ENCODE results near the gene EMC6.

EMC6 gene

DNA sequence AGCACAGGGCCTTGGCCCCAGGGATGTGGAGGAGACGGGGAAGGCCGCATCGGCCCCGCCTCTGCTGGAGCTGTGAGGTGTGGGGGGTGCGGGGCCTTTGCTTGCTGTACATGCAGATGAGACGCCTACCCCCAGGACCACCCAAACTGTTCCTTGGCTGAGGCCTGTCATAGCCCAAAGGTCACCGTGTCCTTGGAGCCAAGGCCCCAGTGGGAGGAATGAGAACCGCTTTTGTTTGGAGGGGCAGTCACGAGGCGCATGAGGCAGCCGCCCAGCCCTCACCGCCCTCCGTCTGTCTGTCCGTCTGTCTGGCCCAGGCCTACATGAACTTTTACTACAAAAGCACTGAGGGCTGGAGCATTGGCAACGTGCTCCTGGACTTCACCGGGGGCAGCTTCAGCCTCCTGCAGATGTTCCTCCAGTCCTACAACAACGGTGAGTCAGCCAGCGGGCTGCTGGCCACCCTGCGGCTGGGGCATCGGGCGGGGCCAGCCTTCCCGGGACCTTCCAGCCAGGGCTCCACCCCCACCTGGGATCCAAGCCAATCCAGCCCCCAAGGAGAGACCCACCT, 9.0 kb upstream of the EMC6 start:
- peak overlapping the region; percentile 92 for H3K27ac ChIP-seq
- ChIA-PET POLR2A (ENCODE audit: low non-redundant PET) (interaction anchor here (0.5 to 1.0 kb wide), 2 partner anchors 23 to 835 kb away, joined by 5 to 6 read pairs; partner anchors contain the start of genes CTNS and SHPK), CTCF (interaction anchor here (0.5 kb wide), 1 partner anchor 832 kb away, joined by 3 read pairs; no protein-coding TSS in a partner anchor)
- TF ChIP-seq, protein P1, sequence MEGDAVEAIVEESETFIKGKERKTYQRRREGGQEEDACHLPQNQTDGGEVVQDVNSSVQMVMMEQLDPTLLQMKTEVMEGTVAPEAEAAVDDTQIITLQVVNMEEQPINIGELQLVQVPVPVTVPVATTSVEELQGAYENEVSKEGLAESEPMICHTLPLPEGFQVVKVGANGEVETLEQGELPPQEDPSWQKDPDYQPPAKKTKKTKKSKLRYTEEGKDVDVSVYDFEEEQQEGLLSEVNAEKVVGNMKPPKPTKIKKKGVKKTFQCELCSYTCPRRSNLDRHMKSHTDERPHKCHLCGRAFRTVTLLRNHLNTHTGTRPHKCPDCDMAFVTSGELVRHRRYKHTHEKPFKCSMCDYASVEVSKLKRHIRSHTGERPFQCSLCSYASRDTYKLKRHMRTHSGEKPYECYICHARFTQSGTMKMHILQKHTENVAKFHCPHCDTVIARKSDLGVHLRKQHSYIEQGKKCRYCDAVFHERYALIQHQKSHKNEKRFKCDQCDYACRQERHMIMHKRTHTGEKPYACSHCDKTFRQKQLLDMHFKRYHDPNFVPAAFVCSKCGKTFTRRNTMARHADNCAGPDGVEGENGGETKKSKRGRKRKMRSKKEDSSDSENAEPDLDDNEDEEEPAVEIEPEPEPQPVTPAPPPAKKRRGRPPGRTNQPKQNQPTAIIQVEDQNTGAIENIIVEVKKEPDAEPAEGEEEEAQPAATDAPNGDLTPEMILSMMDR (conservative IDR thresholded peaks at IDR 0.05; ENCODE audit: low read depth): no peak
- DNase-seq (ENCODE audit: low spot score): peak; percentile 60

DNA sequence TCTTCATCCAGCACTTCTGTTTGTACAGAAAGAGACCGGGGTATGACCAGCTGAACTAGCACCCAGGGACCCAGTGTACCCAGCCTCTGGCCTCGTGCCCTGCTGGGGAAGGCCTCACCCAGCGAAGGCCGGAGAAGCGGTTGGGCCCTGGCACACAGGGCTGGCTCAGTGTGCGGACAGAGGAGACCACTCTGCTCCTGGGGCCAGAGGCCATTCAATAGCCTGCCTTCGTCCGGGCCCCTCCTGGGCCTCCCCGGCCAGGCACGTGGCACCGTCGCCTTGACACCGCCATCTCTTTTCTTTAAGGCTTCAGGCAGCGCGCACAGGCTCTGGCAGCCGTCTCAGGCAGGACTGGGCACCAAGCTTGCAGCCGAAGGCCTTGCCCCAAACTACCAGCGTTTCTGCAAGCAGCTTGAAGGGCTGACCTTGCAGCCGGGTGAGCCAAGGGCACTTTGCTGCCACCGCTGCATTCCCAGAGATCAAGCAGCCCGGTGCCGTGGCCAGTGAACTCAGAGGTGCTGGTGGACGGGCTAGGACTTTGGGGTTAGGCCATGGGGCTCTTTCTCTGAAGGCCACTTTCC, 8.2 kb upstream of the EMC6 start:
- peak overlapping the region; percentile 92 for H3K27ac ChIP-seq
- TF ChIP-seq, protein P1 (conservative IDR thresholded peaks at IDR 0.05; ENCODE audit: low read depth): no peak
- ChIA-PET POLR2A (ENCODE audit: low non-redundant PET) (interaction anchor here (0.6 to 1.0 kb wide), 2 partner anchors 24 to 954 kb away, joined by 3 to 5 read pairs; partner anchors contain the start of genes CTNS and SHPK), CTCF (interaction anchor here (0.5 kb wide), 1 partner anchor 832 kb away, joined by 3 read pairs; no protein-coding TSS in a partner anchor)
- DNase-seq (ENCODE audit: low spot score): no peak

DNA sequence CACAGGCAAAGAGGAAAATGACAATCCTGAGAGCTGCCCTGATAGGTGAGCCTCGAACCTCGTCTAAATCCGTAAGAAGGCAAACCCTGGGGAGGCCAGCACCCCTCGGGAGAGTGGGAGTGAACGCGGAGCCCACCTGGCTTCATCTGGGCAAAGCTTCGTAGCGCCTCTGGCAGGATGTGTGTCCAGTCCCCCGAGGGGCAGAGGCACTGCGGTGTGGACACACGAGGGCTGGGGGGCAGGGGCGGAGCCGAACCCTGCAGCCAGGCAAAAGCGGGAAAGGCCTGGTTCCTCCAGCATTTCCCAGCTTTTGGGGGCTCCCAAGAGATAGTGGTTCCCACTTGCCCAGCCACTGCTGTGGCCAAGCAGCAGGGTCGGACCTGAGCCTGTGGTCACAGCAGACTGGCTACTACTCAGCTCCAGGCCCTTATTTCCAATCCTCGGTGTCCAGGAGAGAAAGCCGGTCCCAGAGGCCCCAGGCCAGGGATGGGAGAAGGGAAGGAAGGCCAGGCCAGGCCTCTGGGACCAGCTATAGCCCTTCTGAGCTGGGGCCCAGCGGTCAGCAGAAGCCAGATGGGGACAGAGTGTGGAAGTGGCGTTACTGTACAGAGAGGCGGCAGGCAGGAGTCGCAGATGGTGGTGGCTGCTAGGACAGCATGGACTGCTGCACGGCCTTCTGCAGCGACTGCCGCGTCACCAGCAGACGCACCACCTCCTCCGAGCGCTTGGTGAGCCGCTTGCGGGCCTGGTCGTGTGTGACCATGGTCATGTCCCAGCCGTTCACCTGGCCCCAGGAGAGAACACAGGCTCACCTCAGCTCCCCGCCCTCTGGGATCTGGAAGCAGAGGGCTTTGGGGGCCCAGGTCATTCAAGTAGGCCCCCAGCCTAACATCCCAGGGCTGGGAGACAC, 5.3 kb upstream of the EMC6 start:
- CTCF ChIA-PET: no interaction called here
- H3K27ac ChIP-seq: peak overlapping the region; percentile 92
- POLR2A ChIA-PET (ENCODE audit: low non-redundant PET): no interaction called here
- no peak for DNase-seq (ENCODE audit: low spot score)
- TF ChIP-seq, protein P1 (conservative IDR thresholded peaks at IDR 0.05; ENCODE audit: low read depth): no peak

DNA sequence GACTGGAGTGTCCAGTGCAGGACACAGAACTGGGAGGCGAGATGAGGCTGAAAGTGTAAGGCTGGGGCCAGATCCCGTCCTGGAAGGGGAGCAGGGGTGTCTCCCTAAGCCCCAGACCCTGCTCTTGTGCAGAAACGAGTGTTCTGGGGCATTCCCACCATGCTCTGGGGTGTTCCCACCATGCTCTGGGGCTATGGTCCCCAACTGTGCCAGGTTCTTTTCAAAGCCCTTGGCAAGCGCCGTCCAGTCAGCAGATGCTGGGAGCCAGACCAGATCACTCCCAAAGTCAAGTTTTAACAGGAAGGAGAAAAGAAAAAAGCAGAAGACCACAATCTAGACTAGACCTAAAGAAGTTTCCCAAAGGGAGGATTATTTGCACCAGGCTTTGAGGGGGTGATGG, 2.8 kb upstream of the EMC6 start:
- TF ChIP-seq, protein P1 (conservative IDR thresholded peaks at IDR 0.05; ENCODE audit: low read depth): no peak
- POLR2A ChIA-PET (ENCODE audit: low non-redundant PET): no interaction called here
- H3K27ac ChIP-seq: peak overlapping the region; percentile 98
- CTCF ChIA-PET: no interaction called here
- DNase-seq (ENCODE audit: low spot score): no peak

DNA sequence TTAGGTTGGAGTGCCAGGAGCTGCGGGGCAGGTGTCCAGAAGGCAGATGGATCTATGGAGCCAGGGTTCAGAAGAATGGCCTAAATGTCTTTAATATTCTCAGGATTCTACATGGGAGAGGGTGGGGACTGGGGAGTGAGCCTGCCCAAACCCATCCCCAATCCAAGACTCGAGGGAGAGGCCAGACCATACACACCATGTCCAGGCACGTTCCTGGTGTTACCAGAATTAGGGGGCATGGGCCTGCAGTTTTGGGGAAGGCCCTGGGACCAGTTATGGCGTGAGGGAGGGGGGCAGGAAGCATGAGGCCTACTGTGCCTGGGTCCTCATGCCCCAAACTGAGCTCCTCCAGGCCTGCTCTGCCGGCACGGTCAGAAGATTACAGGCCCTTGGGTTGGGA, 2.1 kb upstream of the EMC6 start:
- CTCF ChIA-PET: interaction anchor here (0.6 kb wide), 3 partner anchors 115 to 1321 kb away, joined by 4 to 8 read pairs (median 5); partner anchors contain the start of gene CAMTA2
- TF ChIP-seq, protein P1 (conservative IDR thresholded peaks at IDR 0.05; ENCODE audit: low read depth): no peak

More for the DNA sequence above, 2.1 kb upstream of the EMC6 start:
- H3K27ac ChIP-seq: peak overlapping the region; percentile 98
- no peak for DNase-seq (ENCODE audit: low spot score)
- POLR2A ChIA-PET (ENCODE audit: low non-redundant PET): interaction anchor here (0.6 to 1.8 kb wide), 2 partner anchors 11 to 30 kb away, joined by 4 to 8 read pairs; partner anchors contain the start of genes CTNS and SHPK

Measured in RWPE1 (cell line).